HG03571 (cell line): ENCODE data around the gene AHDC1.

Experiments used
- ATAC-seq: cut with Tn5 transposase; IDR thresholded peaks from one replicate; pipeline ENCODE4 v1.9.1; 2021; ENCODE audit not compliant: unreplicated experiment

The AHDC1 gene

DNA sequence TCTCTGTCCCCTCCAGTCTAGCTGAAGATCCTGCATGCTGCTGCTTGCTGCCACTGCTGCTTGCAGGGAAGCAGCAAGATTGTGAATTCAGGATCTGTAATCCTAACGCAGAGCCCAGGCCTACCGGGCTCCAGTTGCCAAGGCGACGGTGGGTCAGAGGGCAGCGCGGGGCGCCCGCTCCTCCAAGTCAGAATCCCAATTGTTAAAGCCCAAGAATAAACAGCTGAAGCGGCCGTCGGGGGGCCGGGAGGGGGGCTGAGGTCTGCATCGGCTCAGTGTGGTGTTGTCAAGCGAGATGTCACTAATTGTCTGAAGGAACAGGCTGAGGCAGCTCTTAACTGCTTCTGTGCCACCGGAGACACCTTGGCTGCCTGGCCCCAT, 36.8 kb downstream of the AHDC1 start:
- ATAC-seq, result no peak

DNA sequence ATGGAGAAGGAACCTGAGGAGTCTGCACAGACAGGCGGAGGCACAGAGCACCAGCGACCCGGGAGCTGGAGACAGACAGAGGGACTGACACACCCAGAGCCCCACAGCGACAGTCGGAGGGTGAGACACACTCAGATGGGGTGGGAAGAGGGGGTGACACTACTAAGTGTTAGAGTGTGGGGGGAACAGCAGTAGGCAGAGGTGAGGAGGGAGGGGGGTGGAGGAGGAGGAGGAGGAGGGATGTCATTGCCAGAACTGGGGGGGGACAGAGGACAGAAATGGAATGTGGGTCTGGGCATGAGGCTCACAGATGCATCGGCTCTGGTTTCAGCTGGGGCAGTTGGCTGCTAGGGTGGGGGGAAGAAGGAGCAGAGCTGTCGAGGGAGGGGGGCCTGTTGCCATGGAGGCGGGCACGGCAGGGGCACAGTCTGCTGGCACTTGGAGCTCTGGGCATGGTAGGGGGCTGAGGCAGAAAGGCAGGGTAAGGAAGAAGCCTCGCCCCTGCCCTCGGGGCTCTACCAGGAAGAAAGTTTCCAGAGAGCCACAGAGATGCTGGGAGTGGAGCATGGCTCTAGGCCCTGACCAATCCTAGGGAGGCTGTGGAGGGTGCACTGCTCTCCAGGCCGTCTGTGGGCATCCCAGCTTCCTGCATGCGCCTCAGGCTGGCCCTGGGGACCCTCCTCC, 37.3 kb downstream of the AHDC1 start:
- ATAC-seq, result no peak

DNA sequence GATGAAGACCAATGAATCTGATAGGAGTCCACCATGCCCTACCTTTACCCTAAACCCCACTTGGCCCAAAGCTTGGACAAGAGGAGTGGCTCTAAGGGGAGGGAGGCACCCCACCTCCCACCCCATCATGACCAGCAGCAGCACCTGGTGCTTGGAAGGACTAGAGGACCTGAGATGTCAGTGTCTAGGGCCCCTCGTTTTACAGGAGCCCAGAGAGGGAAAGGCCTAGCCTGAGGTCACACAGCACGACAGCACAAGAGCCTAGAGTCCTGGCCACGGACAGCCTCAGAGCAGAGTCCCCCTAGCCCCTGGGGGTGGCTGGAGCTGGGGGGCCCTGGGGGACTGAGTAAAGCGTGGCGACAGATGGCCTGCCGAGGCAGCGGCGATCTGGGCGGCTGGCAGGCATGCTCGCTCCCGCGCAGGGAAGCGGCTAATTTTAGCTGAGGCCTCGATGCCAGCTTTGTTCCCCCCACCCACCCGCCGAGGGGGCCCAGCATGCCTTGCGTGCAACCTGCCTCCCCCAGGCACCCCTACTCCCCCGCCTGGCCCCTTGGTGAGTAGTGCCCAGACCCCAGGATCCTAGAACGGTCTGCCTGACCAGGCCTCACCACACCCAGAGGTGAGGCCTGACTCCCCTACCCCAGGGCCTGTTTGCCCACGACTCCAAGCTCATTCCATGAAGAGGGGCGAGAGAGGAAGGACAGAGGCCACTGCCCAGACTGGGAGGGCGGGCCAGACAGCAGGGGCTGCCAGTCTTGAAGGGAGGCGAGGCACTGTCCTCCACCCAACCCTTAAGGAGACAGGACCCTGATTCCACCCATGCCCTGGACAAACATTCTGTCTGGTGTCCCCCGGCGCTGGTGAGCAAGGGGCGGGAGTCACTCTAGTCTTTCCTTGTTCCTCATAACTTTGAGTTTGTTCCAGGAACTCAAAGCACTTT, 39.0 kb downstream of the AHDC1 start:
- ATAC-seq, result no peak

DNA sequence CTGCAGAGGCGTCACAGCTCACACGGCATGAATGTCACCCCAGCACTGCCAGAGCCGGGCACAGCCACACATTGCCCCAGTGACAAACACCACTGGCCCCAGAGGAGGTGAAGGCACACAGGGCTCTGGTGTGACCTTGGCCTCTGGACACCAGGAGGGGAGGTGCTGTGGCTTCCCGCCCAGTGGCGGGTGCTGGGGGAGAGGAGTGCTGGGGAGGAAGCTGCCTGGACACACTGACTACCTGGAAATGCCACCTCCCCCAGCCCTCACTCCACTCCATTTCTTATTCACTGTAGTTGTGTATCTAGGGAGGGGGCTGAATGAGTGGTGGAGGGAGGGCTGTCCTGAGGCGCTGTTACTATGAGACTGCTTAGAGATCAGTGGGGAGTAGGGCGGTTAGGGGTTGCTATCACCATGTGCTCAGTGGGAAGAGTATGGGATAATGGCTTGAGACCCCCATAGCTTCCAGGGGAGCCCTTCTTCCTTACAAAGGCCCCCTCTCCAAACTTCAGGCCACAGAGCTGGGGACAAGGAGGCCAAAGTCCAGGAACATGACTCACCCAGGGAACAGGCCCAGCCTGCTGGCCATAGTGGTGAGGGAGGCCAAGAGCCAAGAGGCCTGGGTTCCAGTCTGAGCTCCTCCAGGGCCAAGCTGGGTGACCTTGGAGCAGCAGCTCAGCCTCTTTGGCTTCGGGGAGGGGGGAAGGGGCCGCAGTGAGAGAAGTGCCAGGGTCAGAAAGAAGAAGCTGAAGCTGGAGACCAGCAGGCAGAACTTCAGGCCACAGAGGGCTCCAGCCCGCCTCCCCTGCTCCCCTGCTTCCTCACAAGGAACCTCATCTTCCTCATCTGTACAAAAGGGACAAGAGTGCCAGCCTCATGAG, 40.1 kb downstream of the AHDC1 start:
- ATAC-seq, result no peak

DNA sequence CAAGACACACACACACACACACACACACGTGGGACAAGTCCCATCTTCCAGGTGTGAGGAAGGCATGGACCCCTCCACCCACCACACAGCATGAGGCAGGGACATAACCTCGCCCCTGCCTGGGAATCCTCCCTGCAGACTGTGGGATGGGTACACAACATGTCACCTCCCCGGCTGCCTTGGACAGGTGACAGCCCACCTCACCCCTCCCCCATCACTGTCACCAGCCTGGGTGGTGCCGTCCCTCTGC, 40.7 kb downstream of the AHDC1 start:
- ATAC-seq, result no peak

DNA sequence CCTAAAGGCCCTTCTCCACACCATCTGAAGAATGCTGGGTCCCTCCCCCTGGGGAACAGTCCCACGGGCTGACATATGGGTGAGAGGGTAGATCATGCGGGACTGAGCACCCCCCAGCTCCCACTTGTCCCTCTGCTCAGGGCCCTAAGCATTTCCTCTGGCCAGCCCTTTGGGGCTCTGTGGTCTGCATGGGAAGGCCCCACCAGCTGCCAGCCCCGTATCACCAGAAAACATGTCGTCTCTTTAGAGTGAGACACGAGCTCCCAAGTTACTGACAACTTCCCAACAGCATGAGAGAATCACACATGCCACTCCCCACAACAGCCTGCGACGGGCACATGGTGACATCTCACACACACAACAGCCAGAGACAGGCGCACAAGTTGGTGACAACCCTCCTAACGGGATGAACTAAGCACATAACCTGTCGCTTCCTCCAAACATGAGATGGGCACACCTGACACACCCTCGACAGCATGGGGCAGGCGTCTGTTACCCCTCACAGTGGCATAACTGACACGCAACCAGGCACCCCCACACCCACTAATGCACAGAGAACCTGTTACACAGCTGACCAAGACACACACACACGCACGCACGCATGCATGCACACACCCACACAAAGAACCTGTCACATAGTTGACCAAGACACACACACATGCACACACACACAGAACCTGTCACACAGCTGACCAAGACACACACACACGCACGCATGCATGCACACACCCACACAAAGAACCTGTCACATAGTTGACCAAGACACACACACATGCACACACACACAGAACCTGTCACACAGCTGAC, 41.2 kb downstream of the AHDC1 start:
- no peak for ATAC-seq

DNA sequence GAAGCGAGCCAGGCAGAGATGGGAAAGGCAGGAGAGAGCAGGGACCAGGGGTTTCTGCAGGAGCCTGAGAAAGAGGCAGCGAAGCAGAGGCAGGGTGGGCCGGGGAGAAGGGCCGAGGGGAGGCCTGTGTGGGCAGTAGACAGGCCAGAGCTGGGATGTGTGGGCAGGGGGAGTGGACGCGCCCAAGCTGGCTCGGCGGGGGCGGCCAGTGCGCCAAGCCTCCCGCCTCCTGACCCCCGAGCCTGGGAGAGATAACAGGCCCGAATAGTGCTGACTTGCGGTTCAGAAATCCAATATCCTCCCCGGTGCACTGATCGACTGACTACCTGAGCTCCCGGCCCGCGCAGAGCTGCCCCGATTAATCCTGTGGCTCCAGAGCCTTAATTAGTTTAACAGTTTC, 41.9 kb downstream of the AHDC1 start:
- ATAC-seq, result no peak

DNA sequence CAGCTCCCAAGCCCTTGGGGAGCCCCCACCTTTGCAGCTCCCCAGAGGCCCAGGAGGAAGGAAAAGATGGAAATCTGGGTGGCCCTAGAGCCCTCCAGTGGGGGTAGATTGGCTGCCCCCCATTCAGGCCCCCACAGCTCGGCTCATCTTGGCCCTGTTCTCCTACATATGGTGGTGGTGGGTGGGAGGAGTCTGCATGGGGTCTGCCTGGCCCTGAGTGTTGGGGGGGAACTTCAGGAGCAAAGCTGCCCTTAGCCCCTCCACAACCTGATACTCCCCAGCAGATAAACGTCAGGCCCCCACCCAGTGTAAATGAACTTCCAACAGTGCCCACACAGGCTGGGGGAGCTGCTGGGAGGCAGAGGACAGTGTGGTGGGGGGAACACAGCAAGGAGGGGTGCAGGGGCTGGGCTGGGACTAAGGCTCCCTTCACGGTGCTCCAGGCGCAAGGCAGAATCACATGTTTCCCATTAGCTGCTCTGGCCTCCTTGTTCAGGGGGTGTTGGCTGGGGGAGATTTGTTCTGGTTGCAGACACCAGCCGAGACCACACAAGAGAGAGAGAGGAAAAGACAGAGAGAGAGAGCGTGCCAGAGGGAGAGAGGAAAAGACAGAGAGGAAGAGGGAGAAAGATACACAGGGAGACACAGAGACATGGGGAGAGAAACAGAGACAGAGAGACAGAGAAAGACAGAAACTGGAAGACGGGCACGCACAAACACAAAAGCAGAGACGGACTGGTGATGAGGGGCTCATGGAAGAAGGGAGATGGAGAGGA, 42.6 kb downstream of the AHDC1 start:
- no peak for ATAC-seq

DNA sequence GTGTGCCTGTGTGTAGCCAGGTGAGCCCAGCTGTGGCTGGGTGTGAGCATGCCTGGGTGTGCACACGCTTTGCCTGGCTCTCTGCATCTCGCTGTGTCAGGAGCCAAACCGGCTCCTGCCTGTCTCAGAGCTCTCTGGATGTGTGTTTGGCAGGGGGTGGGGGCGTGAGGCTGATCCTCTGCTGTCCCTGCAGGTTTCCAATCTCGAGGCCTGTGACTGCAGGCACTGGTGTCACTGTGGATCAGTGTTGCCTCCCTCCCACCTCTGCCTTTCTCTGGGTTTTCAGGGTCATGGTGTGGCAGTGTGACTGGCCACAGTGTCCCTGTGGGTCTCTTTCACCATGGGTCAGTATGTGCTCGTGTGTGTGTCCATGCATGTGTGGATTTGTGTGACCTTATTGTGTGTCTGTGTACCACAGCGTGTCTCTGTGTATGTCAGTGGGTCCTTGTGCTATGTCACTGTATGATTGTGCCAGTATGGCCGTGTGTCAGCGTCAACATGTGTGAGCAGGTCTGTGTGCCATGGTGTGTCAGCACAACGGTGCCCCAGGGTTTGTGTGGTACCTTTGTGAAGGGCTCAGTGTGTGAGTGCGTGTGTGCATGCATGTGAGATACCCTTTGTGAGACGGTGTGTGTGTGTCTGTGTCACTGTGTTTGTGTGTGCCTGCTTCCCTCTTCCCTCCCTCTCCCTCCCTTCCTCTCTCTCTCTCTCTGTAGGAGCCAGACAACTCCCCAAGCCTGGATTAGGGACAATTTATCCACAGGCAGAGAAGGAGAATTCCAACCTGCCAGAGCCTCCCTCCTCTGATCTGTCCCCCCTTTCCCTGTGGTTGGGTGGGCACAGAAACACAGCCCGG, 43.4 kb downstream of the AHDC1 start:
- ATAC-seq, result no peak

DNA sequence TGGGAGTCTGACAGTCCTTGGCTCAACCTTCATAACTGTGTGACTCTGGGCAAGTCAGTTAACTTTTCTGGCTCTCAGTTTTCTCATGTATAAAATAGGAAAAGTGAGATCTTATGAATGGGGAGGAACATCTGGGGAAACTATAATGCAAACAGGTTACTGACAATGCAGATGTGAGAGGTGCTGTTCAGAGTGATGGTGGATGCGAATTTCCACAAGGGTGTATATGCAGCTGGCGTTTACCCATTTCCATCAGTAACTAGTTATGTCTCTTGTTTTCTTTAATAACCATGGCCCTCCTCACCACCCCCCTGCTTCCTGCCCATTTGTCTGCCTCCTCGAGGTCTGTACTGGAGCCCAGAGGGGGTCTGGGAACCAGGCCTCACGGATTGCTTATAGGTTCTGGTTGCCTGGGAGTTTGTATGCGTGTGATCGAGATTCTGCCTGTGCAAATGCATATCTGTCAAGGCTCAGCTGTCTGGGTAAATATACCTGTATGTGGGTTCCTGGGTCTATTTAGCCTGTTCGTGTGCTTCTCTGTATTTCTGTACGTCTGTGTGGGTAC, 44.4 kb downstream of the AHDC1 start:
- no peak for ATAC-seq

DNA sequence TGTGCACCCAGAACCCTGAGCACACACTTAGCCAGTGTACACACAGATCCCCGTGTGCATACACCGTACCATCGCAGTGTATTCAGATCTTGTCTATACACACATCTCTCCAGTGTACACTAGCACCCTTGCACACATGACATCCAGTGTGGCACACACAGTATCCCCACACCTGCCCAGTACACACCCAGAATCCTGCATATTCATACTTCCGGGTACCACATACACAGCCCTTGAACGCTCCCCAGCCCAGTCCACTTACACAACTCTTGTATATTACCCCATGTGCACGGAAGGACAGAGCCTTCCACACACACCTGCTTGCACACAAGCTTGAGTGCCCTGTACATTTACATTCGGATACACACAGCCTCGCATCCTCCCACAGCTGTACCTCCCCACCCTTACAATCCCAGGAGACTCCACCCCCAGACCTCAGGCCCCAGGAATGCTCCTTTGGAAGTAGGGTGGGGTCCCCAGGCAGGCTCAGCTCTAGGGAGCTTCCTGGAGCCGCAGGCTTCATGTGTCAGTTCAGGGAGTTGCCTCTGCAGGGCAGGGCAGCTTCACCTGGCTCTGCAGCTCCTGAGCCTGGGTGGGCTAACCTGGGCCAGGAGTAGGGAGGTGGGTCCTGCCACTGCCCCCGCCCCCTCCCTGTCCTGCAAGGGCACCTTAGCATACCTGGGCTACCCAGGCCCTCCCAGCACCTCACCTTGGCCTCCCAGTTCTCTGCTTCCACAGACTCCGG, 46.2 kb downstream of the AHDC1 start:
- no peak for ATAC-seq

DNA sequence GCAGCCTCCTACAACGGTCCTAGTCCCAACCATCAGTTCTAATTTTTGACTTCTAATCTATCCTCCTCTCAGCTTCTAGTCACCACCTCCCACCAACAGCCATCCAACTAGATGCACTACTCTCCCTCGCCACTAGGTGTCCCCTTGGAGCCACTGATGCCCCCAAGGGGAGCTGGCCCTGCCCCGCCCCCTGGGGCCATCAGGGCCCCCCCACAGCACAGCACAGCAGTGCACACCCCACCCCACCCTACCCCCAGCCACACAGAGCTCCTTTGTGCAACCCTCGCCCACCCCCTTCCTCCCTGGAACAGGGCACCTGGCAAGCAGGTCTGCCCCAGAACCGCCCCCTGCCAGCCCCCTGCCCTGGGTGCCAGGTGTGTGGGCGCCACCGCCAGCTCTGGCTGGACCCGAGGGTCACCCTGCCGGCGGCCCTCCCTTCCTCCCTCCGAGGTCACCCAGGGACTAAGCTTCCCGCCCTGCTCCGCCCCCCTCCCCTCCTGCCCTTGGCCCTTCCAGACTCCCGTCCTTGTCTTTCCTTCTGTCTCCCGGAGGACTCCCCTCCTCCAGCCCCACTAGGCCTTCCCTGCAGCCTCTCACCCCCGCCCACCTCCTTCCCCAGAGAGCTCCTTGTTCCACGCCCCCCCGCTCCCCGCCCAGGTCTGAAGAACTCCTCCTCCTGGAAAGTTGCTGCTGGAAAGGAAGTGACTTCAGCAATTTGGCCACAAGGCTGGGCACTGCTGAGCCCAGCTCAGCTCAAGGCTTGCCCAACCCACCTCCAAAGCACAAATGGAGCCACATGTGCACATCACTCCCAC, 47.0 kb downstream of the AHDC1 start:
- ATAC-seq, result no peak

DNA sequence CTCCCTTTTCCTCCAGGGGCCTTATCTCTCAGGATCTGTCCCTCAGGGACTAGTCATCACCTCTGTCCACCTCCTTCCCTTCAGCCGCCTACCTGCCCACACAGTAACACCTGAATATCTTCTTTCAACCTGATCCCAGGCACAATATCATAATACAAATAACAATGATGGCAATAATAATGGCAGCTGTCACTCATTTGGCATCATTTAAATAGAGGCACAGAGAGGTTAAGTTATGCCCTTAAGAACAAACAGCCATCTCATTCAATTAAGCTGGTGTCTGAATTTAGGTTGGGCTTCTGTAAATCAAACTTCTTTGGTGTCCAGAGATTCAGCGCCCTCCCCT, 47.5 kb downstream of the AHDC1 start:
- no peak for ATAC-seq

DNA sequence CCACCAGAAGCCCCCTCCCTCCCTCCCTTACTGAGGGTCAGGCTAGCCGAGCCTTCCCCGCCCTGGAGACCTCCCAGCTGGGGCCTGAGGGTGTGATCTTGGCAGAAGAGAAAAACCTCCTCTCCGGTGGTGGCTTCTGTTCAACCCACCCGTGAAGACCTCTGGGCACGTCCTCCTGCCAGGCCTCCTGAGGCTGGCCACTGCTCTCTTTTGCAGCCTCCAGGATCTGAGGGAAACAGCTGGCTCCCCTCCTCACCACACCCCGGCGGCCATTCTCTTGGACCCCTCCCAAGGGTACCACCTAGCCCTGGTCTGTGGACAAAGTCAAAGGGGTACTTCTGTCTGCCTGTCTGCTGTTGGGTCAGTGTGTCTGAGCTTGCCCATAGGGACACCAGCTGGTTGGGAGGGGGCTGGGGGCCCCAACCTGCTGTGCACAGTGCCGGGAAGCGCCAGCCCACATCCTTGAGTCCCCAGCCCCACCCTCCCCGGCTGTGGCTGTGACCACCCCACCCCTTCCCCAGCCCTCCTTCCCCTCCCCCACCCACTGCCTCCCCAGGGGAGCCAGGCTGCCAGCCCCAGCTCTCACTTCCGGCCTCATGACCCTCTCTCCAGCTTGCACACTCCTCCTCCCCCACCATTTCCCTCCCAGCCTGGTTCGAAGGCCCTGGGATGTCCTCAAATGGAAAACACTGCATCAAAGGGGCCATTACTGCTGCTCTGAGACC, 48.1 kb downstream of the AHDC1 start:
- no peak for ATAC-seq

DNA sequence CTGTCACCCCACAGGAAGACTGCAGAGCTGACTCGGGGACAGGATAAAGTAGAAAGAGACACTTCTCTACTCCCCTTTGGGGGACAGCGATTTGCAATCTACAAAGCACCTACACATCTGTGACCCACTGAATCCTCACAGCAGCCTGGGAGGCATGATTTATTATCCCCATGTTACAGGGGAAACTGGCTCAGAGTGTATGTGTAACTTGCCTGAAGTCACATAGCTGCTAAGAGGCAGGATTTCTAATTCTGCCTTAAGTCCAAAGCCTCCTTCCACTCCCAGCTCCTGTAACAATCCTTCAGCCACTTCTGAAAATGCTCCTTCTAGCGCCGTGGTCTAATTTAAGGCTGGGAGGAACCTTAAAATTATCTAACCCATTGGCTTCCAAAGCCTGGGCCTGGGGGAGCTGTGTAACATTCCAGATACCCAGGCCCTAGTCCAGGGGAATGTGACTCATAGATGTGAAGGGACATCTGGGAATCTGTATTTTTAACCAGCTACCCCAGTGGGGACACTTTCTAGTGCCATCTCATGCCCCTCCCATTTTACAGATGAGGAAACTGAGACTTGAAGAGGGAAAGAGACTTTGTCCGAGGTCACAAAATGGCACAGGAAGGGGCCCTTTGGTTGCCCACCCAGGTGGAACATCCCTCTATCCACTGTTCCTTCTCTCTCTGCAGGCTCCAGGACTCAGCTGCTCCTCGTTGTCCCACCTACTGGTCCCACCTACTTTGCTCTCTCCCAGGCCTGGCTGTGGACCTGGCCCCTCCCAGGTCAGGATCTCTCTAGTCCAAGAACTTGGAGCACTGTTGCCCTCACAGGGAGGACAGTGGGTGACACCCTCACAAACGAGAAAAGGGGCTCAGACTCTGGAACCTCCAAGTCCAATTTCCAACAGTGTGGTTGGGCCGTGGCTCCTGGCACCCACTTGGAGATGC, 48.9 kb downstream of the AHDC1 start:
- ATAC-seq, result no peak

DNA sequence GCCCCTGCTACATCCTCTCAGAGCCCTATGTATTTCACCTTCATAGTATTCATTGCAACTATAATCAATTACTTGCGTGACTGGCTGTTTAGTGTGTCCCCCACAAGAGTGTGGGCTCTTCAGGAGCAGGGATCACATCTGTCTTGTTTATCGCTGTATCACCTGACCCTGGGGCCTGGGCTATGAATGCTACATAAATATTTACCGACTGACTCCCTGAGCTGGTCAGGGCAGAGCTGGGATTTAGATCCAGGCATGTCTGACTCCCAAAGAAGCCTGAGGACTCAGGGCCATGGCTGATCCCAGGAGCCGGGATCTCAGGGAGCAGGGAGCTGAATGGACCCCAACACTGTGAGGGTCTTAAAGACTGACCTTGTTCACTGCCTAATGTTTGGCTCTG, 49.7 kb downstream of the AHDC1 start:
- ATAC-seq, result no peak
